Parathyroid adenoma (tissue), 2 donors: ENCODE results near the gene EPHX1.

Experiments
- H2AFZ ChIP-seq: fragments of 300-600 bp; sonication (generic); one replicate; pipeline ENCODE4 v1.7.0; 2017; ENCODE audit warnings: antibody characterized with exemption, mild to moderate bottlenecking
- H3K27ac ChIP-seq: fragments of 300-600 bp; sonication (generic); one replicate; pipeline ENCODE4 v1.7.0; 2017
- H3K27me3 ChIP-seq: fragments of 300-600 bp; sonication (generic); one replicate; pipeline ENCODE4 v1.7.0; 2017; ENCODE audit warnings: low read length; ENCODE audit not compliant: control insufficient read depth, insufficient read depth
- H3K36me3 ChIP-seq: fragments of 300-600 bp; sonication (generic); one replicate; pipeline ENCODE4 v1.7.0; 2017; ENCODE audit warnings: low read length; ENCODE audit not compliant: control insufficient read depth, insufficient read depth
- H3K4me1 ChIP-seq: fragments of 300-600 bp; sonication (generic); one replicate; pipeline ENCODE4 v1.7.0; 2017; ENCODE audit warnings: control low read depth
- H3K4me2 ChIP-seq: fragments of 300-600 bp; sonication (generic); one replicate; pipeline ENCODE4 v1.7.0; 2017; ENCODE audit warnings: low read length
- H3K4me3 ChIP-seq: fragments of 300-600 bp; sonication (generic); one replicate; pipeline ENCODE4 v1.7.0; 2017; ENCODE audit warnings: low read depth, low read length
- H3K79me2 ChIP-seq: fragments of 300-600 bp; sonication (generic); one replicate; pipeline ENCODE4 v1.7.0; 2017; ENCODE audit warnings: control low read depth
- H3K9ac ChIP-seq: fragments of 300-600 bp; sonication (generic); one replicate; pipeline ENCODE4 v1.7.0; 2017; ENCODE audit warnings: mild to moderate bottlenecking
- H3K9me3 ChIP-seq: fragments of 300-600 bp; sonication (generic); one replicate; pipeline ENCODE4 v1.7.0; 2017; ENCODE audit warnings: low read length; ENCODE audit not compliant: control insufficient read depth
- CTCF ChIP-seq: fragments of 300-600 bp; sonication (generic); IDR thresholded peaks from one replicate; pipeline ENCODE4 v1.7.0; 2017; ENCODE audit warnings: antibody characterized with exemption, mild to moderate bottlenecking
- donor health status: primary hyperparathyroidism.

Gene EPHX1

GRCh38 chr1:225825078-225825477 is 15.2 kb downstream of the EPHX1 start:
- Histone ChIP-seq H3K9ac (no peak overlapping the region), H3K9me3 (no peaks in the 10 kb centered on the region), H3K4me3 (no peak overlapping the region), H3K27ac (no peak overlapping the region), H3K4me2 (no peak overlapping the region), H3K79me2 (peaks cover 9% of the 10 kb centered on the region), H2AFZ (no peak overlapping the region), H3K4me1 (peaks cover 9% of the 10 kb centered on the region), H3K36me3 (no peaks in the 10 kb centered on the region), H3K27me3 (no peaks in the 10 kb centered on the region)
- TF ChIP-seq CTCF = no peak

- Histone ChIP-seq H3K27ac (no peak overlapping the region), H3K4me2 (no peak overlapping the region), H3K36me3 (no peaks in the 10 kb centered on the region), H3K27me3 (no peaks in the 10 kb centered on the region), H3K9ac (no peak overlapping the region), H2AFZ (no peak overlapping the region), H3K4me3 (no peak overlapping the region), H3K79me2 (peaks cover 9% of the 10 kb centered on the region), H3K4me1 (peaks cover 9% of the 10 kb centered on the region), H3K9me3 (no peaks in the 10 kb centered on the region)
- TF ChIP-seq CTCF = no peak
Measured at GRCh38 chr1:225825607-225826007, 15.7 kb downstream of the EPHX1 start.

GRCh38 chr1:225827076-225827475 is 17.2 kb downstream of the EPHX1 start:
- H3K27me3 ChIP-seq = no peaks in the 10 kb centered on the region
- no peak for TF ChIP-seq CTCF
- H3K4me3 ChIP-seq = no peak overlapping the region
- H2AFZ ChIP-seq = no peak overlapping the region
- no peak overlapping the region for H3K27ac ChIP-seq
- no peaks in the 10 kb centered on the region for H3K9me3 ChIP-seq
- H3K36me3 ChIP-seq = no peaks in the 10 kb centered on the region
- peaks cover 9% of the 10 kb centered on the region for H3K79me2 ChIP-seq
- no peak overlapping the region for H3K4me2 ChIP-seq
- peaks cover 9% of the 10 kb centered on the region for H3K4me1 ChIP-seq
- no peak overlapping the region for H3K9ac ChIP-seq

- Histone ChIP-seq H2AFZ (no peak overlapping the region), H3K79me2 (no peaks in the 10 kb centered on the region), H3K9me3 (no peaks in the 10 kb centered on the region), H3K4me2 (no peak overlapping the region), H3K4me1 (peaks cover 6% of the 10 kb centered on the region), H3K9ac (no peak overlapping the region), H3K36me3 (no peaks in the 10 kb centered on the region), H3K27ac (no peak overlapping the region), H3K4me3 (no peak overlapping the region), H3K27me3 (no peaks in the 10 kb centered on the region)
- TF ChIP-seq CTCF = no peak
Measured at GRCh38 chr1:225828706-225829345, 18.9 kb downstream of the EPHX1 start.

- Histone ChIP-seq H3K27me3 (no peaks in the 10 kb centered on the region), H3K4me2 (no peak overlapping the region), H3K4me1 (no peaks in the 10 kb centered on the region), H3K4me3 (no peak overlapping the region), H3K9ac (no peak overlapping the region), H3K36me3 (no peaks in the 10 kb centered on the region), H3K27ac (no peak overlapping the region), H3K79me2 (no peaks in the 10 kb centered on the region), H2AFZ (no peak overlapping the region), H3K9me3 (no peaks in the 10 kb centered on the region)
- no peak for TF ChIP-seq CTCF
Measured at GRCh38 chr1:225830841-225831240, 20.9 kb downstream of the EPHX1 start.
